GM11168 (cell line): ENCODE measurements around the gene HDAC5.
"Not testable (repeated sequence)": the region's sequence is repeated elsewhere in the genome, so short reads cannot be mapped to it uniquely, and the experiment has no call there.

Experiments
- in situ Hi-C: fragments of 300-500 bp; cut with MboI; formaldehyde crosslinking; loops from one replicate; pipeline ENCODE4 v1.12.0; 2022; ENCODE audit warnings: low sequenced_read_pairs; ENCODE audit not compliant: unreplicated experiment

Gene HDAC5

DNA sequence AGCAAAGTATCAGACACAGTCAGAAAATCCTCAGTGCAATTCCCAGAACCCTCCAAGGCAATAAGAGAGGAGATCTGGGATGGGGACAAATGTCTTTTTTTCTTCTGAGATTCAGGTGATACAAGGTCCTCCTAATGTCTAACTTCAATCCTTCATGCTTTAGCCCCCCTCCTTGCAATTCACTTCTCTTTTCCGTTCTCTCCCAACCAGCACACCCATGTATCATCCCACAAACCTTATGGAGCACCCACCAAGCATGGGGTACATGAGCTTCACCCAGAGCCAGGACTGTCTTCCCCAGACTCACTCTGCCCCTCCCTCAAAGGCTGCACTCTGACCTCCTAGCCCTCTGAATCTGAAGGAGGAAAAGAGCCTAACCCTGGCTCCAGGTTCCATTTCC, 10.1 kb downstream of the HDAC5 start:
- in situ Hi-C loops, result no loop called here

- in situ Hi-C loops, result no loop called here
Observed at GRCh38 chr17:44112284-44113280, 10.9 kb downstream of the HDAC5 start.

DNA sequence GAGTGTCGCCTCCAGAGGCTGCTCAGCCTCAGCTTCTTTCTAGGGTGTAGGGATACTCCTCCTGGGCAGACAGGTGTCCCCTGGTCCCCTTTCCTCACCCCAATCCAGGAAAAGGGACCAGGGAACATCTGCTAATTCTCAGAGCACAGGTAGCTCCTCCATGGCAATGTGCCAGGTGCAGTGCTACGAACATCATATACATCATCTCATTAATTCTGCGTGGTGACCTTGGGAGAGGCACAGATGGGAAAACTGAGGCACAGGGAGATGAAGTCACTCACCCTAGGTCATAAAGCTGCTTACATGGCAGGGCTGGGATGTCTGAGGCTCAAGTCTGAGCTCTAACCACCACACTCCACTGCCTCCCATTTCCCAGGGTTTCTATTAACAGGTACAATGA, 11.7 kb downstream of the HDAC5 start:
- in situ Hi-C loops, result no loop called here

GRCh38 chr17:44110823-44111633, 12.4 kb downstream of the HDAC5 start:
- in situ Hi-C loops, result no loop called here

DNA sequence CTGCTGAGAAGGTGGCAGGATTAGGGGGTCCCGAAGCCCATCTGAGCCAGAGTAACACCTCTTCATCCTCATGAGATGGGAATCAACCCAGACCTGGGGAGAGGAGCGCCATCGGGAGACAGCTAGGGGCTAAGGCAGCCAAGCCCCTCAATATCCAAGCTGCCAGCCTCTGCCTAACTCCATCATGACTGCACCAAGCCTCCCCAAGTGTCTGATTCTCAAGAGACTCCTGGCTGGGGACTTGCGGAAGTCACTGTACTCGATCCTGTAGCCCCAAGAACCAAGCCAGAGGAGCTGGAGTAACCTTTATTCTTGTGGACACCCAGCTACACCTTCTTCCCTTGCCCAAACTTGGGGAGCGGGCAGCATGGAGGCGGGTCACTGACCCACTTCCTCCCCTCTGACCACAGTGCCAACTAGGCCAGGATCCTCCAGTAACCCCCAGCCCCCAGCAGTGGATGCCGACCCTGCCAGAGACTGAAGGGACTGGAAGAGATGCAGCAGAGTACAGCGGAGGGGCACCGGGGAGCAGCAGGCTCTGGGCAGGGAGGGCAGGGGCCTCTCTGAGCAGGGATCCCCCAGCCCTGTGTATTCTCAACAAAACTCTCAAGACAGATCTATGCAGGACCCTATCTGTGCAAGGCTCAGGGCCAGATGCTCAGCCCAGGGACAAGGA, 13.3 kb downstream of the HDAC5 start:
- in situ Hi-C loops, result no loop called here

GRCh38 chr17:44109312-44109630, 14.2 kb downstream of the HDAC5 start:
- in situ Hi-C loops, result no loop called here

- in situ Hi-C loops, result no loop called here
Observed at GRCh38 chr17:44108440-44109311, 14.8 kb downstream of the HDAC5 start.

- in situ Hi-C loops, result no loop called here
Observed at GRCh38 chr17:44106801-44107200, 16.6 kb downstream of the HDAC5 start.

- in situ Hi-C loops, result no loop called here
Observed at GRCh38 chr17:44105941-44106340, 17.5 kb downstream of the HDAC5 start.

- in situ Hi-C loops, result no loop called here
Observed at GRCh38 chr17:44105483-44105882, 18.0 kb downstream of the HDAC5 start.

GRCh38 chr17:44102849-44103622, 20.4 kb downstream of the HDAC5 start:
- in situ Hi-C loops, result no loop called here

- in situ Hi-C loops, result not testable (repeated sequence)
Observed at GRCh38 chr17:44101858-44102257, 21.6 kb downstream of the HDAC5 start.

GRCh38 chr17:44097110-44097958, 26.1 kb downstream of the HDAC5 start:
- in situ Hi-C loops, result no loop called here

DNA sequence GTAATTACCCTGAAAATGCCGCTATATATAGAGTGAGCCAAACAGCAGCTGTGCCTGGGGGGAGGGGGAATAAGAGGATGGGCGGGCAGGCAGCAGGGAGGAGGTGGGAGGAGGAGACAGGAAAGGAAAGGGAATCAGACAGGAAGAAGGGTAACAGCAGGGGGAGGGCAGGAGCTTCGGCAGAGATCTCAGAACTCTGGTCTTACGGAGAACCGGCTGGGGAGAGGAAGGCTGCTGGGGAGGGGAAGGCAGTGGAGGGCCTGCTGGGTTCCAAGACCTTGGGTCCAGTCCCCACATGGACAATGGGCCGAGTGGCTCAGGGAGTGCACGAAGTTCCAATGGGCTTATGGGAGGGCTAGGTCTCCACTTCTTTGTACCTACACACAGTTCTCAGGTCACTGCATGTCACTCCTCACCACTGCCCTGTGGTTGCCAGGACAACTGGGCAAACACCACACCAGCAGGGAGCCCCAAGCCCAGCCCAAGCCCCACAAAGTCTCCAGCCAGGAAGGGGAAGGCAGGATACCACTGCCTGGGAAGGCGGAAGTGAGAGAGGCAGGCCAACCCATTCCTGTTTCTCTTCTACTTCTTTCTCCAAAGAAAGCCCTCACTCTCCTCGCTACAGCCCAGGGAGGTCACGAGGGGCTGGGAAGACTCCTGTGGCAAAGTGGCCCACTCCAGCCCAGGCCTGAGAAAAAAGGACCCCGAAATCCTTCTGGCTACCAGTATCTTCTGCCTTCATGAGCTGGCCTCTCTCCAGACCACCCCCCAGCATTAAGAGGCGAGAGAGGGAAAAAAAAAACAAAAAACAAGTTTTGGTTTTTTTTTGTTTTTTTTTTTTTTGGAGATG, 27.6 kb downstream of the HDAC5 start:
- in situ Hi-C loops, result no loop called here

GRCh38 chr17:44095388-44095646, 28.1 kb downstream of the HDAC5 start:
- in situ Hi-C loops, result no loop called here

DNA sequence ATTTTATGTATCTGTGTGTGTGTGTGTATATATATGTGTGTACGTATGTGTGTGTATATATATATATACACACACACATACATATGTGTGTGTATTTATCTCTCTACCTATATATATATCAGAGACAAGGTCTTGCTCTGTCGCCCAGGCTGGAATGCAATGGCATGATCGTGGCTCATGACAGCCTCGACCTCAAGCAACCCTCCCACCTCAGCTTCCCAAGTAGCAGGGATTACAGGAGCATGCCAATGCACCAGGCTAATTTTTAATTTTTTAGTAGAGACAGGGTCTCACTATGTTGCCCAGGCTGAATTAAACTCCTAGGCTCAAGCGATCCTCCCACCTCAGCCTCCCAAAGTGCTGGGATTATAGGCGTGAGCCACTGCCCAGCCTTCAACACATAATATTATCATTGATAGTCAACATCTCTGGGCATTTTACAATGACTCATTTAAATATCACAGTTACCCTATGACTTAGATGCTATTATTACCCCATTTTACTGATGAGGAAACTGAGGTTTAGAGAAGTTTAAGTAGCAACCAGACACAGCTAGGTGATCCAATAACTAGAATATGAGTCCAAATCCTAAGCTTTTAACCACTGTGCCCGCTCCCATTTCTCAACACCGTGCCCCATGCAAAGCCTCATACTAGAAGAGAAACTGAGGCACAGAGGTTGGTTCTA, 28.6 kb downstream of the HDAC5 start:
- in situ Hi-C loops, result no loop called here
